B cell (primary cell): ENCODE results near the gene ACSM3. TPM values are rescaled to one million over a fixed set of nuclear protein-coding genes. Genes with fewer than 3 reads are reported as not detected.

Experiments used
- ATAC-seq: fragments of 200-7000 bp; cut with Tn5 transposase; one replicate; pipeline ENCODE4 v1.10.0; 2021; ENCODE audit warnings: low read depth, mild to moderate bottlenecking, moderate number of reproducible peaks, moderate library complexity
- CTCF ChIA-PET: fragments of 350-600 bp; sonication (Branson Sonifier 250); formaldehyde crosslinking; loops from one replicate; lab custom pipeline; 2021; ENCODE audit warnings: antibody characterized with exemption, inconsistent platforms; lab: Charles Lee
- POLR2A ChIA-PET: fragments of 350-600 bp; sonication (Branson Sonifier 250); formaldehyde crosslinking; loops from one replicate; lab custom pipeline; 2021; ENCODE audit warnings: antibody characterized with exemption; lab: Charles Lee
- DNase-seq: peaks from one replicate; pipeline ENCODE4 v3.0.0; 2013
- H2AFZ ChIP-seq: 2 replicates; pipeline ENCODE4 v1.6.1; 2012; ENCODE audit warnings: mild to moderate bottlenecking, low read depth, low read length; ENCODE audit not compliant: insufficient read depth, poor library complexity, severe bottlenecking
- H3K27ac ChIP-seq, 2 donors: 1 replicate in 1 of 2; 2 replicates in 1 of 2; pipeline ENCODE4 v1.5.1; 2012 to 2013; ENCODE audit warnings: low read length in 2 of 2, mild to moderate bottlenecking in 2 of 2, moderate library complexity in 1 of 2
- H3K27me3 ChIP-seq, 4 experiments: fragments of 200-600 bp in 1 of 4; sonication (generic) in 1 of 4; replicated peaks in 1 of 4; 1 replicate in 2 of 4; 2 replicates in 2 of 4; pipeline versions ENCODE4 v1.6.1 to v1.7.0; 2013 to 2016; ENCODE audit warnings: low read length in 3 of 4, mild to moderate bottlenecking in 2 of 4, mixed read lengths in 1 of 4, moderate library complexity in 1 of 4; ENCODE audit not compliant: insufficient read depth in 4 of 4, control insufficient read depth in 3 of 4; ENCODE audit errors: control extremely low read depth in 1 of 4
- H3K36me3 ChIP-seq, 2 experiments: replicated peaks in 1 of 2; 1 replicate in 1 of 2; 2 replicates in 1 of 2; pipeline versions ENCODE4 v1.6.1 to v1.7.1; 2013; ENCODE audit warnings: low read length in 1 of 2; ENCODE audit not compliant: insufficient read depth in 2 of 2, control insufficient read depth in 1 of 2; ENCODE audit errors: control extremely low read depth in 1 of 2, extremely low read depth in 1 of 2
- H3K4me1 ChIP-seq, 2 donors: fragments of 200-600 bp in 1 of 2; sonication (generic) in 1 of 2; 1 replicate in 1 of 2; 2 replicates in 1 of 2; pipeline versions ENCODE4 v1.5.1 to v1.6.1; 2013 to 2017; ENCODE audit warnings: low read length in 2 of 2; ENCODE audit not compliant: control insufficient read depth in 2 of 2, insufficient read depth in 2 of 2
- H3K4me2 ChIP-seq: replicated peaks from 2 replicates; pipeline ENCODE3; 2012; ENCODE audit warnings: mild to moderate bottlenecking, low read depth, low read length; ENCODE audit not compliant: poor library complexity, severe bottlenecking
- H3K4me3 ChIP-seq, 5 experiments: fragments of 200-600 bp in 1 of 5; sonication (generic) in 1 of 5; 1 replicate in 3 of 5; 2 replicates in 2 of 5; pipeline versions ENCODE4 v1.5.1 to v1.7.0; 2011 to 2016; ENCODE audit warnings: low read length in 4 of 5, mild to moderate bottlenecking in 4 of 5, low read depth in 2 of 5, control low read depth in 1 of 5, moderate library complexity in 1 of 5; ENCODE audit not compliant: insufficient read depth in 1 of 5; ENCODE audit errors: control extremely low read depth in 1 of 5, extremely low read depth in 1 of 5
- H3K79me2 ChIP-seq: fragments of 200-600 bp; sonication (generic); one replicate; pipeline ENCODE4 v1.6.0; 2016; ENCODE audit warnings: low read length; ENCODE audit not compliant: control insufficient read depth, insufficient read depth
- H3K9ac ChIP-seq: fragments of 200-600 bp; sonication (generic); 2 replicates; pipeline ENCODE4 v1.6.1; 2017; ENCODE audit warnings: mild to moderate bottlenecking, low read length, moderate library complexity
- H3K9me3 ChIP-seq, 3 donors: one replicate each; pipeline versions ENCODE4 v1.6.1 to v1.7.1; 2013; ENCODE audit warnings: low read length in 2 of 3; ENCODE audit not compliant: control insufficient read depth in 2 of 3, insufficient read depth in 1 of 3; ENCODE audit errors: control extremely low read depth in 1 of 3
- H4K20me1 ChIP-seq: 2 replicates; pipeline ENCODE4 v1.6.0; 2012; ENCODE audit warnings: mild to moderate bottlenecking, low read length; ENCODE audit not compliant: insufficient read depth, control insufficient read depth, poor library complexity, severe bottlenecking
- H3K27ac Mint-ChIP-seq: one replicate; pipeline ENCODE4 v1.8.0; 2021; ENCODE audit warnings: mixed read lengths
- H3K27me3 Mint-ChIP-seq: one replicate; pipeline ENCODE4 v1.8.0; 2021; ENCODE audit warnings: mixed read lengths
- H3K4me1 Mint-ChIP-seq: one replicate; pipeline ENCODE4 v1.8.0; 2021; ENCODE audit warnings: mixed read lengths
- H3K4me3 Mint-ChIP-seq: one replicate; pipeline ENCODE4 v1.8.0; 2021; ENCODE audit warnings: mixed read lengths
- H3K9me3 Mint-ChIP-seq: one replicate; pipeline ENCODE4 v1.8.0; 2022; ENCODE audit warnings: mixed read lengths; ENCODE audit not compliant: insufficient read depth
- EZH2 ChIP-seq: IDR thresholded peaks from 2 replicates; pipeline ENCODE4 v1.6.1; 2012; ENCODE audit warnings: borderline replicate concordance, low read depth, mild to moderate bottlenecking, moderate library complexity, low read length; ENCODE audit not compliant: insufficient read depth, poor library complexity, severe bottlenecking
- WGBS: methylation state at CpG from one replicate; pipeline ENCODE4 v1.1.5; 2013; ENCODE audit warnings: missing lambda C conversion rate; ENCODE audit not compliant: insufficient coverage; 5-methylcytosine and 5-hydroxymethylcytosine counted together
- intact Hi-C: fragments of 100-400 bp; cut with micrococcal nuclease; formaldehyde crosslinking; loops from one replicate; pipeline ENCODE4 v1.10.0; 2022
- polyA plus RNA-seq: library from polyadenylated mRNA; depleted of rRNA; stranded (reverse); fragments of >200 nt; gene quantifications from 2 replicates; pipeline ENCODE4 v1.2.3, GENCODE V29; 2012
- total RNA-seq, 2 donors: library from RNA; stranded (reverse); fragments of 120-200 nt in 1 of 2; gene quantifications; 1 replicate in 1 of 2; 2 replicates in 1 of 2; pipeline versions ENCODE4 v1.2.3 to v1.2.4, GENCODE V29; 2013 to 2022
- TF ChIP-seq, protein P1 (sequence below): fragments of 200-600 bp; IDR thresholded peaks from one replicate; pipeline ENCODE4 v1.8.0; 2022; ENCODE audit warnings: antibody characterized with exemption, mild to moderate bottlenecking

The ACSM3 gene
- total and polyA plus RNA-seq, 2 donors (not counting 1 experiment from before 2014, with no cell fraction given) = 6.3 to 84.2 TPM

DNA sequence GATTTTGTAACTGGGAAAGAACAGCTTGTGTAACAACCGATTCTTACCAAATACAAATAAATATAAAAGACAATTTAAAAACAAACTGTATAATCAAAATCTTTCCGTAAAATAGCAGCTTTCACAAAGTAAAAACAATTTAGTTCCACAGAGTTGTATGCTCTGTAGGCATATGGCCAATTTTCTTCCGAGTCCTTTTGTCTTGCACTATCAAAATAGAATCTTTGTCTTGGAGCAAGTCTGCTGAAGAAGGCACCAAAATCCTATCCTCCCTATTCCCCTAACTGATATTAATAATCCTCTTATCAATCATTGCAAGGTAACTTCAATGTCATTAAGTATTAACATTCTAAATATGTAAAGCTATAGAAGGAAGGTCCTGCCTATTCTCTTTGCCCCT lies 29.8 kb upstream of the ACSM3 start:
- TF ChIP-seq, protein P1, sequence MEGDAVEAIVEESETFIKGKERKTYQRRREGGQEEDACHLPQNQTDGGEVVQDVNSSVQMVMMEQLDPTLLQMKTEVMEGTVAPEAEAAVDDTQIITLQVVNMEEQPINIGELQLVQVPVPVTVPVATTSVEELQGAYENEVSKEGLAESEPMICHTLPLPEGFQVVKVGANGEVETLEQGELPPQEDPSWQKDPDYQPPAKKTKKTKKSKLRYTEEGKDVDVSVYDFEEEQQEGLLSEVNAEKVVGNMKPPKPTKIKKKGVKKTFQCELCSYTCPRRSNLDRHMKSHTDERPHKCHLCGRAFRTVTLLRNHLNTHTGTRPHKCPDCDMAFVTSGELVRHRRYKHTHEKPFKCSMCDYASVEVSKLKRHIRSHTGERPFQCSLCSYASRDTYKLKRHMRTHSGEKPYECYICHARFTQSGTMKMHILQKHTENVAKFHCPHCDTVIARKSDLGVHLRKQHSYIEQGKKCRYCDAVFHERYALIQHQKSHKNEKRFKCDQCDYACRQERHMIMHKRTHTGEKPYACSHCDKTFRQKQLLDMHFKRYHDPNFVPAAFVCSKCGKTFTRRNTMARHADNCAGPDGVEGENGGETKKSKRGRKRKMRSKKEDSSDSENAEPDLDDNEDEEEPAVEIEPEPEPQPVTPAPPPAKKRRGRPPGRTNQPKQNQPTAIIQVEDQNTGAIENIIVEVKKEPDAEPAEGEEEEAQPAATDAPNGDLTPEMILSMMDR = no peak
- no peak for TF ChIP-seq EZH2
- no peak for DNase-seq
- no peak overlapping the region for H3K27ac ChIP-seq
- H3K27me3 ChIP-seq = no peaks in the 10 kb centered on the region
- Mint-ChIP-seq H3K27me3 (no peaks in the 10 kb centered on the region), H3K4me1 (peaks cover 7% of the 10 kb centered on the region), H3K27ac (no peak overlapping the region), H3K4me3 (no peak overlapping the region), H3K9me3 (no peaks in the 10 kb centered on the region)
- H3K36me3 ChIP-seq = peaks cover 16 to 47% of the 10 kb centered on the region in 2 experiments
- H3K4me1 ChIP-seq = peaks cover 4% of the 10 kb centered on the region in 2 donors
- H3K79me2 ChIP-seq = peaks cover 11% of the 10 kb centered on the region
- H4K20me1 ChIP-seq = peaks cover 13% of the 10 kb centered on the region
- ChIA-PET POLR2A (no interaction called here), CTCF (no interaction called here)
- no peak for ATAC-seq
- WGBS = no CpG with 5 or more reads among the region's 3 CpGs
- H2AFZ ChIP-seq = no peak overlapping the region
- no peak overlapping the region for H3K9ac ChIP-seq
- H3K4me3 ChIP-seq = no peak overlapping the region
- intact Hi-C loops = no loop called here
- no peaks in the 10 kb centered on the region for H3K9me3 ChIP-seq
- H3K4me2 ChIP-seq = no peak overlapping the region

DNA sequence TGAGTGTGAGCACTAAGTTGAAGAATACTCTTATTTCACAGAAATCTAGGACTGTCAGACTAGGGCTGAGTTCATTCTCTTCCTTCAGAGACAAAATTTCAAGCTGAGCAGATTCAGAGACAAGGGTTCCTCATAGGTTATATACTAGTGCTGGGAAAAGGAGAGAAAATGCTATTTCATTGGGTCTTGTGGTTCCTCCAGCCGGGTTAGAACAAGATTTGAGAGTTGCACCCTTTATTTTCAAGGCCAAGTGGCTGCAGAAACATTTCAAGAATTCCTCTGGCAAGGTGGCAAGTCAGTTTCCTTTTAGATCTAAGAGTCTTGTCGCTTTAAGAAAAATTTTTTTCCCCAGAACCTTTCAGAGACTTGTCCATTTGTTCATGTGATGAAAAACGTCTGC lies 29.0 kb upstream of the ACSM3 start:
- H3K27me3 Mint-ChIP-seq = no peaks in the 10 kb centered on the region
- CTCF ChIA-PET = no interaction called here
- peaks cover 9% of the 10 kb centered on the region for H3K4me1 Mint-ChIP-seq
- ATAC-seq = no peak
- H3K36me3 ChIP-seq = peaks cover 16 to 47% of the 10 kb centered on the region in 2 experiments
- DNase-seq = no peak
- no peaks in the 10 kb centered on the region for H3K9me3 Mint-ChIP-seq
- WGBS = 67% methylated on average over 1 of the region's 3 CpGs
- intact Hi-C loops = no loop called here
- POLR2A ChIA-PET = no interaction called here
- H4K20me1 ChIP-seq = peaks cover 20% of the 10 kb centered on the region
- H3K9ac ChIP-seq = no peak overlapping the region
- no peak overlapping the region for H3K27ac ChIP-seq
- peaks cover 18% of the 10 kb centered on the region for H3K79me2 ChIP-seq
- no peaks in the 10 kb centered on the region for H3K9me3 ChIP-seq
- H3K27me3 ChIP-seq = no peaks in the 10 kb centered on the region
- H3K4me3 Mint-ChIP-seq = no peak overlapping the region
- TF ChIP-seq EZH2 = no peak
- TF ChIP-seq, protein P1 = no peak
- no peak overlapping the region for H3K27ac Mint-ChIP-seq
- no peak overlapping the region for H2AFZ ChIP-seq
- peaks cover 5 to 7% of the 10 kb centered on the region in 2 donors for H3K4me1 ChIP-seq
- no peak overlapping the region for H3K4me3 ChIP-seq
- no peak overlapping the region for H3K4me2 ChIP-seq
